Myometrial cell (primary cell): Measurements from ENCODE around the gene CCDC78. TPM values are rescaled to one million over a fixed set of nuclear protein-coding genes. Genes with fewer than 3 reads are reported as not detected.

Source experiments
- total RNA-seq: library from RNA; depleted of rRNA; stranded (reverse); fragments of >200 nt; gene quantifications from 2 replicates; pipeline ENCODE4 v1.2.3, GENCODE V29; 2015

The CCDC78 gene
- 0.29 and 0.71 TPM in 2 replicates for total RNA-seq

GRCh38 chr16:726438-727290 lies at the start of gene CCDC78, which contains the start of gene HAGHL:
Gene CCDC78 (minus strand): TSS chr16:726443. CDS start chr16:726367, 76 bp downstream.
Gene HAGHL (plus strand): TSS chr16:727106. CDS start chr16:727510, 404 bp downstream.

GRCh38 chr16:760545-761343 lies 34.5 kb upstream of the CCDC78 start, which contains the start of gene MSLN:
Gene MSLN (plus strand): TSS chr16:760734. CDS start chr16:762681, 1,947 bp downstream.

GRCh38 chr16:740764-741505 lies 14.7 kb upstream of the CCDC78 start, which contains the start of gene CIAO3:
Gene CIAO3 (minus strand): TSS chr16:740997. CDS start chr16:740985, 12 bp downstream.

GRCh38 chr16:720990-721764 lies 5.1 kb downstream of the CCDC78 start, which contains the start of gene ANTKMT:
Gene ANTKMT (plus strand): TSS chr16:721146. CDS start chr16:721275, 129 bp downstream.

GRCh38 chr16:714558-715476 lies 11.4 kb downstream of the CCDC78 start, which contains the start of gene METRN:
Gene METRN (plus strand): TSS chr16:715118. CDS start chr16:715290, 172 bp downstream.

GRCh38 chr16:705431-706188 lies 20.6 kb downstream of the CCDC78 start, which contains the start of gene FBXL16:
Gene FBXL16 (minus strand): TSS chr16:705801. CDS start chr16:697405, 8,396 bp downstream.

GRCh38 chr16:684071-684794 lies 42.0 kb downstream of the CCDC78 start, which contains the start of gene JMJD8:
Gene JMJD8 (minus strand): TSS chr16:684334. CDS start chr16:684319, 15 bp downstream.

GRCh38 chr16:679814-680624 lies 46.2 kb downstream of the CCDC78 start, which contains the start of gene STUB1:
Gene STUB1 (plus strand): TSS chr16:680410. CDS start chr16:680526, 116 bp downstream.

GRCh38 chr16:674968-675883 lies 51.0 kb downstream of the CCDC78 start, which contains the start of gene RHBDL1:
Gene RHBDL1 (plus strand): TSS chr16:675671. CDS start chr16:675791, 120 bp downstream.

Other genes starting within 250 kb of the CCDC78 start
- gene CAPN15, start 198.7 kb downstream of the CCDC78 start, total RNA-seq = 34.9 and 35.8 TPM in 2 replicates
- not detected in 2 replicates for gene PRR35, start 166.0 kb downstream of the CCDC78 start, total RNA-seq
- 2.8 and 3.2 TPM in 2 replicates for gene NHLRC4, start 159.4 kb downstream of the CCDC78 start, total RNA-seq
- gene PIGQ, start 156.5 kb downstream of the CCDC78 start, total RNA-seq = 37.4 and 48.4 TPM in 2 replicates
- 19.0 TPM in 2 replicates for gene RAB40C, start 136.4 kb downstream of the CCDC78 start, total RNA-seq
- gene WFIKKN1, start 95.5 kb downstream of the CCDC78 start, total RNA-seq = 0.86 TPM in 1 of 2 replicates, not detected in the other
- gene METTL26, start 90.1 kb downstream of the CCDC78 start, total RNA-seq = 103 and 185 TPM in 2 replicates
- 25.0 and 28.8 TPM in 2 replicates for gene MCRIP2, start 84.6 kb downstream of the CCDC78 start, total RNA-seq
- 17.6 and 19.3 TPM in 2 replicates for gene WDR90, start 77.1 kb downstream of the CCDC78 start, total RNA-seq
- 47.0 and 48.7 TPM in 2 replicates for gene RHOT2, start 58.3 kb downstream of the CCDC78 start, total RNA-seq
- gene RHBDL1, start 50.8 kb downstream of the CCDC78 start, total RNA-seq = 0.58 and 2.7 TPM in 2 replicates
- 263 and 336 TPM in 2 replicates for gene STUB1, start 46.0 kb downstream of the CCDC78 start, total RNA-seq
- 71.1 and 94.3 TPM in 2 replicates for gene JMJD8, start 42.1 kb downstream of the CCDC78 start, total RNA-seq
- gene WDR24, start 36.0 kb downstream of the CCDC78 start, total RNA-seq = 9.5 and 12.8 TPM in 2 replicates
- gene FBXL16, start 20.6 kb downstream of the CCDC78 start, total RNA-seq = 0.53 and 1.2 TPM in 2 replicates
- gene METRN, start 11.3 kb downstream of the CCDC78 start, total RNA-seq = 83.3 and 122 TPM in 2 replicates
- gene ANTKMT, start 5.3 kb downstream of the CCDC78 start, total RNA-seq = 32.1 and 40.9 TPM in 2 replicates
- 13.5 and 15.2 TPM in 2 replicates for gene HAGHL, start 663 bp upstream of the CCDC78 start, total RNA-seq
- gene CIAO3, start 14.6 kb upstream of the CCDC78 start, total RNA-seq = 31.7 and 32.4 TPM in 2 replicates
- gene MSLN, start 34.3 kb upstream of the CCDC78 start, total RNA-seq = 0.53 and 0.86 TPM in 2 replicates
- gene RPUSD1, start 61.9 kb upstream of the CCDC78 start, total RNA-seq = 25.7 and 38.1 TPM in 2 replicates
- gene CHTF18, start 62.2 kb upstream of the CCDC78 start, total RNA-seq = 14.4 and 17.4 TPM in 2 replicates
- gene GNG13, start 74.3 kb upstream of the CCDC78 start, total RNA-seq = not detected in 2 replicates
- gene LMF1, start 244.5 kb upstream of the CCDC78 start, total RNA-seq = 21.6 and 22.5 TPM in 2 replicates